Gastrocnemius medialis (tissue), 4 donors: ENCODE data around the gene IGSF8. TPM values are rescaled to one million over a fixed set of nuclear protein-coding genes. Genes with fewer than 3 reads are reported as not detected.

Experiments used
- ATAC-seq, 2 donors: fragments of 150-250 bp; one replicate each; pipeline ENCODE4 v1.9.1; 2016
- DNase-seq, 2 donors: peaks; one replicate each; pipeline ENCODE4 v3.0.0-alpha.2; 2019
- H3K27ac ChIP-seq, 4 donors: fragments of 200-600 bp; sonication (generic); 1 replicate in 1 of 4; 2 replicates in 3 of 4; pipeline ENCODE4 v1.5.1; 2016 to 2018; ENCODE audit warnings: mild to moderate bottlenecking in 2 of 4, moderate library complexity in 1 of 4
- H3K27me3 ChIP-seq, 3 donors: fragments of 200-600 bp; sonication (generic) in 2 of 3; 1 replicate in 1 of 3; 2 replicates in 2 of 3; pipeline versions ENCODE4 v1.5.1 to v1.6.0; 2016 to 2019; ENCODE audit warnings: mild to moderate bottlenecking in 1 of 3, moderate library complexity in 1 of 3
- H3K36me3 ChIP-seq, 2 donors: fragments of 200-600 bp; sonication (generic) in 1 of 2; one replicate each; pipeline ENCODE4 v1.5.1; 2017 to 2018
- H3K4me1 ChIP-seq, 2 donors: fragments of 200-600 bp; sonication (generic) in 1 of 2; one replicate each; pipeline ENCODE4 v1.5.1; 2016 to 2017; ENCODE audit warnings: mild to moderate bottlenecking in 2 of 2
- H3K4me3 ChIP-seq, 4 donors: fragments of 200-600 bp; sonication (generic) in 3 of 4; 1 replicate in 1 of 4; 2 replicates in 3 of 4; pipeline ENCODE4 v1.5.1; 2016 to 2019; ENCODE audit warnings: mild to moderate bottlenecking in 2 of 4
- H3K9me3 ChIP-seq, 3 donors: fragments of 200-600 bp; sonication (generic) in 2 of 3; 1 replicate in 1 of 3; 2 replicates in 2 of 3; pipeline ENCODE4 v1.5.1; 2016 to 2019
- POLR2A ChIP-seq, 2 donors: fragments of 450-650 bp; IDR thresholded peaks; one replicate each; pipeline ENCODE4 v1.6.1; 2017; ENCODE audit warnings: antibody characterized with exemption in 2 of 2, mild to moderate bottlenecking in 2 of 2, moderate library complexity in 2 of 2
- in situ Hi-C, 4 donors: fragments of 200-750 bp; cut with MboI; loops; one replicate each; pipeline versions ENCODE4 v1.15.0 to v1.8.0; 2017; ENCODE audit warnings: low sequenced_read_pairs in 4 of 4
- intact Hi-C: fragments of 100-400 bp; cut with DNase I; formaldehyde crosslinking; loops from one replicate; pipeline ENCODE4 v1.15.1; 2023; ENCODE audit warnings: low total_unique reads
- total RNA-seq, 4 donors: library from RNA; depleted of rRNA; stranded (reverse); fragments of >200 nt; gene quantifications; one replicate each; pipeline versions ENCODE4 v1.1.0 to v1.2.3, GENCODE V29; 2016
- TF ChIP-seq, protein P1 (sequence below), 5 experiments: fragments of 450-650 bp in 3 of 5; fragments of 200-600 bp in 2 of 5; sonication (generic) in 2 of 5; IDR thresholded peaks in 4 of 5; conservative IDR thresholded peaks in 1 of 5; 1 replicate in 4 of 5; 2 replicates in 1 of 5; pipeline ENCODE4 v1.5.1; 2016 to 2019; ENCODE audit warnings: antibody characterized with exemption in 5 of 5, mild to moderate bottlenecking in 3 of 5, moderate library complexity in 3 of 5

Gene IGSF8
- total RNA-seq, 4 donors from 2014 or later = 3.4 to 12.8 (median 8.7) TPM

DNA sequence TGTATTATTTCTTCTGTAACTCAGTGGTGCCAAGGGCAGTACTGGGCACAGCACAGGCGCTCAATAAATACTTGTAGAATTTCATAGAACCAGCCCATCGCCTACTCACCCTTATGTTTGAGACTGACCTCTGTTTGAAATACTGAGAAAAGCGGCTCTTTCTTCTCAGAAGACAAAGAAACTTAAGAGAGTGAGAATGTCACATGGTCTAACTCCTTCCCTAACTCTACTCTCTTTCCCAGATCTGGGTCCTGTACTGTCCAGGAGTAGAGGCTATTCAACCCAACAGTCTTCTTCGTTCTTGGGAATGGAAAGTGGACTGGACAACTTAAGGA, 4.2 kb downstream of the IGSF8 start:
- Histone ChIP-seq H3K36me3 (peaks cover 0 to 6% of the 10 kb centered on the region in 2 donors), H3K4me1 (peaks cover 19% of the 10 kb centered on the region in 2 donors), H3K9me3 (no peaks in the 10 kb centered on the region), H3K4me3 (no peak overlapping the region), H3K27ac (no peak overlapping the region), H3K27me3 (no peaks in the 10 kb centered on the region)
- in situ Hi-C loops (loop anchor here in 2 of 4 donors (10.0 to 25.0 kb wide), 3 partner anchors 161 to 268 kb away; partner anchors contain the start of genes NHLH1 (in 2 of the 2) and PEX19 (in 1 of the 2)), intact Hi-C loops (no loop called here)
- TF ChIP-seq, protein P1, sequence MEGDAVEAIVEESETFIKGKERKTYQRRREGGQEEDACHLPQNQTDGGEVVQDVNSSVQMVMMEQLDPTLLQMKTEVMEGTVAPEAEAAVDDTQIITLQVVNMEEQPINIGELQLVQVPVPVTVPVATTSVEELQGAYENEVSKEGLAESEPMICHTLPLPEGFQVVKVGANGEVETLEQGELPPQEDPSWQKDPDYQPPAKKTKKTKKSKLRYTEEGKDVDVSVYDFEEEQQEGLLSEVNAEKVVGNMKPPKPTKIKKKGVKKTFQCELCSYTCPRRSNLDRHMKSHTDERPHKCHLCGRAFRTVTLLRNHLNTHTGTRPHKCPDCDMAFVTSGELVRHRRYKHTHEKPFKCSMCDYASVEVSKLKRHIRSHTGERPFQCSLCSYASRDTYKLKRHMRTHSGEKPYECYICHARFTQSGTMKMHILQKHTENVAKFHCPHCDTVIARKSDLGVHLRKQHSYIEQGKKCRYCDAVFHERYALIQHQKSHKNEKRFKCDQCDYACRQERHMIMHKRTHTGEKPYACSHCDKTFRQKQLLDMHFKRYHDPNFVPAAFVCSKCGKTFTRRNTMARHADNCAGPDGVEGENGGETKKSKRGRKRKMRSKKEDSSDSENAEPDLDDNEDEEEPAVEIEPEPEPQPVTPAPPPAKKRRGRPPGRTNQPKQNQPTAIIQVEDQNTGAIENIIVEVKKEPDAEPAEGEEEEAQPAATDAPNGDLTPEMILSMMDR (IDR thresholded peaks at IDR 0.05 in 4 of 5, conservative IDR thresholded peaks at IDR 0.05 in 1 of 5) = no peak
- TF ChIP-seq POLR2A (IDR thresholded peaks at IDR 0.05) = no peak
- DNase-seq = no peak
- ATAC-seq = no peak

DNA sequence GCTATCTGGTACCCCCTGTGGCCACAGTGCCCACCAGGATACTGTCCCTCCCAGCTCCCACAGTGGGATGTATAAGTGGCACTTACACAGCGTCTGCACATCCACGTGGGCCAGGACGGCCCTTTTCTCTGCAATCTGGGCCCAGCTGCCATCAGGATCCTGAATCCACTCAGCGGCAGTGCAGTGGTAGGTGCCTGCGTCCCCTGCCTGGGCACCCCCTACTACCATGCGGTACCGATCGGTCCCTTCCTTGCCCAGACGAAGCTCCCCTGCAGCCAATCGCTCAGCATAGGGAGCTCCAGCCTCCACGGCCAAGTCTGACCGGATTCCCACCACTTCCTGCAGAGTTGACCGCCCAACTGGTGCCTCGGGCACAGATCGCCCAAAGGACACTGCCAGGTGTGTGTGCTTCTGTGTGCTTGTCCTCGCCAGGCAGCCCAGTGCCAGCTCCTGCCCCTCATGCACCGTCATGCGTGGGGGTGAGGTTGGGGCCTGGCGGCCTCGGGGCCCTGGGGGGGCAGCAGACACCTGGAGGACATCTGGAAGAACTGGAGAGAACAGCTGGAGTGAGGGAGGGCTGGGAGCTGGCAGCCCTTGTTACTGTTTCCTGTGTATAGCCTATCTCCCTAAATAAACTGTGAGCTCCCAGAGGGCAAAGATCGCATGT, 4.7 kb downstream of the IGSF8 start:
- no peak overlapping the region for H3K27ac ChIP-seq
- no peaks in the 10 kb centered on the region for H3K9me3 ChIP-seq
- H3K27me3 ChIP-seq = no peaks in the 10 kb centered on the region
- peaks cover 16 to 18% of the 10 kb centered on the region in 2 donors for H3K4me1 ChIP-seq
- intact Hi-C loops (no loop called here), in situ Hi-C loops (loop anchor here in 2 of 4 donors (10.0 to 25.0 kb wide), 3 partner anchors 161 to 269 kb away; partner anchors contain the start of genes NHLH1 (in 2 of the 2) and PEX19 (in 1 of the 2))
- DNase-seq = no peak
- H3K4me3 ChIP-seq = no peak overlapping the region
- no peak for ATAC-seq
- H3K36me3 ChIP-seq = peaks cover 0 to 6% of the 10 kb centered on the region in 2 donors
- TF ChIP-seq, protein P1 (IDR thresholded peaks at IDR 0.05 in 4 of 5, conservative IDR thresholded peaks at IDR 0.05 in 1 of 5) = no peak
- no peak for TF ChIP-seq POLR2A (IDR thresholded peaks at IDR 0.05)

DNA sequence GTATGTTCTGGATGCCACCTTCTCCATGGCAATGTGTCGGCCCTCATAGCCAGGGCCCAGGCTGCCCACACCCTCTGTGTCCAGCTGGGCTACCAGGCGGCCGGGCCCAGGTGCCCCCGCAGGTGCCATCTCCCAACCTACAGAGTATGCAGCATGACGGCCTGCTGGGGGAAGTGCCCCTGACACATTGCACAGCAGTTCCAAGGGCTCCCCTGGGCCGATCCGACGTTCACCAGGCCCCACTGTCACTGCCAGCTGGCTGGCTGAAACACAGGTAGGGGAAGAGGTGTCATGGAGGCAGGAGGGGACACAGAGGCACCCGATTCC, 5.4 kb downstream of the IGSF8 start:
- ATAC-seq = no peak
- Histone ChIP-seq H3K27me3 (no peaks in the 10 kb centered on the region), H3K4me3 (no peak overlapping the region), H3K27ac (no peak overlapping the region), H3K36me3 (peaks cover 0 to 6% of the 10 kb centered on the region in 2 donors), H3K9me3 (no peaks in the 10 kb centered on the region), H3K4me1 (peaks cover 13 to 17% of the 10 kb centered on the region in 2 donors)
- TF ChIP-seq, protein P1 (IDR thresholded peaks at IDR 0.05 in 4 of 5, conservative IDR thresholded peaks at IDR 0.05 in 1 of 5) = no peak
- no peak for TF ChIP-seq POLR2A (IDR thresholded peaks at IDR 0.05)
- intact Hi-C loops (no loop called here), in situ Hi-C loops (loop anchor here in 2 of 4 donors (10.0 to 25.0 kb wide), 3 partner anchors 162 to 269 kb away; partner anchors contain the start of genes NHLH1 (in 2 of the 2) and PEX19 (in 1 of the 2))
- no peak for DNase-seq

DNA sequence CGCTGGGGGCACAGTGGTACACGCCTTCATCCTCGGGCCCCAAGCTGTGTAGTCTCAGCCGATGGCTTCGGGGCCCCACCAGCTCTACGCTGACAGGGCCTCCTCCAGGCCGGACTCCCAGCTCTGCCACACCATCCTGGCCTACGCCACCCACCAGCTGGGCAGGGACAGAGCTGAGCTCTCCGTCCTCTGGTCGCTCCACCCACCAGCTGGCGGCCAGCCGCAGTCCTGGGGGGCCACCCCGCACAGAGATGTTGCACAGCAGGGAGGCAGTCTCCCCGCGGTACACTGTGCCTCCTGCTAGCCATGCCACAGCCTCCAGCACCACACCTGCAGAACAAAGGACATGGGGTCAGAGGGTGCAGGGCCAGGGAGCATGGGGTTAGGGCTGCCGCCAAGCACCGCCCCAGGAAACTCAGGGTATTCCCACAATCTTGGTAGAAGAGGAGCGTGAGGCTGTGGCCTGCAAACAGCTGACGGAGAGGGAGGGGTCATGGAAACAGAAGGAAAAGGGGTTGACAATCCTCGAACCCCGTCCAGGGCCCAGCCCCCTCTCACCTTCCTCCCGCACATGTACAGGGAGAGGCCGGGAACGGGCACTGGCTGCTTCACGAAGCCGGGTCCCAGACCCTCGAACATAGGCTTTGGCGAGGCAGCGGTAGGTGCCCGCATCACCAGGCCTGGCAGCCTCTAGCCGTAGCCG, 5.9 kb downstream of the IGSF8 start:
- intact Hi-C loops (no loop called here), in situ Hi-C loops (loop anchor here in 2 of 4 donors (10.0 to 25.0 kb wide), 3 partner anchors 162 to 270 kb away; partner anchors contain the start of genes NHLH1 (in 2 of the 2) and PEX19 (in 1 of the 2))
- TF ChIP-seq, protein P1 (IDR thresholded peaks at IDR 0.05 in 4 of 5, conservative IDR thresholded peaks at IDR 0.05 in 1 of 5) = no peak
- no peak for TF ChIP-seq POLR2A (IDR thresholded peaks at IDR 0.05)
- H3K4me3 ChIP-seq = no peak overlapping the region
- peaks cover 0 to 6% of the 10 kb centered on the region in 2 donors for H3K36me3 ChIP-seq
- no peak overlapping the region for H3K27ac ChIP-seq
- H3K4me1 ChIP-seq = peaks cover 8 to 11% of the 10 kb centered on the region in 2 donors
- ATAC-seq (no peak), DNase-seq (no peak)
- H3K9me3 ChIP-seq = no peaks in the 10 kb centered on the region
- H3K27me3 ChIP-seq = no peaks in the 10 kb centered on the region
